NCI-H1048 (cell line): ENCODE data around the gene RAVER1.

Experiments
- DNase-seq: peaks from one replicate; lab custom pipeline; 2025; lab: John Stamatoyannopoulos, UW

Gene RAVER1

DNA sequence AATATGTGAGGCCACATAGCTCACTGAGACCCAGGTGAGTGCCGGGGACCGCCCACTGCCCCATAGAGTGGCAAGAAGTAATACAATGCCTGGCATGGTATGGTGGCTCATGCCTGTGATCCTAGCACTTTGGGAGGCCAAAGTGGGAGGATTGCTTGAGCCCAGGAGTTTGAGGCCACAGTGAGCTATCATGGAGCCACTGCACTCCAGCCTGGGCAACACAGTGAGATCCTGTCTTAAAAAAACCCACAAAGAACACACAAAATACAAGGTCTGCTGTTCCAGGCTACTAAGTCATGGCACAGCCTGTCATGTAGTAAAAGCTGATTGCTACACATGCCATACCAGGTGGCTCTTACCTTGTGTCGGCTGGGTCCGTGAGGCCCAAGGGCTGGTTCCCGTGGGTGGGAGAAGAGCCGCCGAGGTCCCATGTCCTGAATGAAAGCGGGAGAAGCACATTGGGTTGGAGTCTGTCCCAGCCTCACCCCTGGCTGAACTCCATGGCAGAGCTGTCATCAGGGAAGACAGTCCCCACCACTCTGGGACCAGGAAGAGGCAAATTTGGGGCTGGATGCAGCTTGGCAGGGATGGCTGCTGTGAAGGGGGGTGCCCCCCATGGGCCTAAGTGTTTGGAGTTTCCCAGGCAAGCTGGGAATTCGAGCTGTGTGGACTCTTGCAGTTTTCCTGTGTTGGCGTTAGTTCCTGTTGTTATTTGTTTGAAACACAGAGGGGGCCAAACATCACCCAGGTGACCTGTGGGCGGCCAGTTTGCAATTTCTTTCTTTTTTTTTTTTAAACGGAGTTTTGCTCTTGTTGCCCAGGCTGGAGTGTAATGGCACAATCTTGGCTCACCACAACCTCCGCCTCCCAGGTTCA lies 14.3 kb downstream of the RAVER1 start:
- DNase-seq = no peak

DNA sequence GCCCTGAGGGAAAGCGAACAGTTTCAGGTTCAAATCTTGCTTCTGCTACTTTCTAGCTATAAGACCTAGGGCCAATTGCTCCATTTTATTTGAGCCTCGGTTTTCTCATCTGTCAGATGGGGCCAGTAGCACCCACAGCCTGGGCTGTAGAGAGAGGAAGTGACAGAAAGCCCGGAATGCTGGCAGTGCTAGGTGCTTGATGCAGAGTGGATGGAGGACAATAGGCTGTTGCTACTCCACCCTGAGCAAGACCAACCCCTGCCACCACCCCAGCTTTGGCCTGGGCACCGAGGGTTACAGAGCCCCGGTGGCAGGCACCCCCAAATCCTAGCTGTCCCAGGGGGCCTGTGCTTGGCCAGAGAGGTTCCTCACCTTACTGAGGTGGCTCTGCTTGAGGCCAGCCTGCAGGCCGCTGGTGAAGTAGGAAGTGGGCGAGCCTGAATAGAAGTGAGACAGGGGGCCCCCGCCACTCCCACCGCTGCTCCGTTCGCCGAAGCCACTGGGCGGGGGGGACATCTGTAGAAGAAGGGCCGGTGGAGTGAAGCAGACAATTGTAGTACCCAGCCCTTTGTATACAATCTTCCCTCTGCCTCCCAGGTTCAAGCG lies 15.4 kb downstream of the RAVER1 start:
- DNase-seq = no peak

DNA sequence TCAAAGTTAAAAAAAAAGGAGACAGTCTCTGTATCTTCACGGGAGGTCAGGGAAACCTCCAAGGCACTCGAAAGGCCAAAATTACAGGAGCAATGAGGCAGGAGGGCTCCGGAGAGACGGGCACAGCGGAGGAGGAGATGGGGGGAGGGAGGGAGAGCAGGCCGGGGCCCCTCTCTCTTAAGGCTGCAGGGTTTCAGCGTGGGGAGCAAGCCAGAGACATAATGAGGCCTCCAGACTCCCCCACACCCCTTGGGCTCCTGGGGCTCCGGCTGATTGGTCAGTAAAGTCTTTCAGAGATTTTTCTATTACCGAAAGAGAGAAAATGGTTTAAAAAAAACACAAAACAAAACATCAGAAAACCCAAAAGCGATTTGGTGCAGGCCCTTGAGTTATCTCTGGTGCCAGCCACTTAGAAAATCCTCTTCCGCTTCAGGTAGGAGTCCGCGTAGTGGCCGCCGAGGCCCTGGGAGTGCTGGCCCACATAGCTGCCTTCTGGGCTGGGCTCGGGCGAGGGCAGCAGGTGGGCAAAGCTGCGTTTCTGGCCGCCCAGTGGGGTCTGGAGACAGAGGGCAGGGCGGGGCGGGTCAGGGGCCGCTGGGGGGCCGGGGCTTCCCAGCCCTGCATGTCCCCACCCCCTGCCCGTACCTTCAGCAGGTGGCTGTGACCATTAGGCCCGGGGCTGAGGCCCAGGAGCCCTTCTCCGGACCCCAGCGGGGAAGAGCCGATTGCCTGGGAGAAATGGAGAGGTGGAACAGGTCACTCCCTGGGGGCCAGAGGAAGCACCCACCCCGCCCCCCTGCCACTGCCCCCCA lies 16.1 kb downstream of the RAVER1 start:
- no peak for DNase-seq

DNA sequence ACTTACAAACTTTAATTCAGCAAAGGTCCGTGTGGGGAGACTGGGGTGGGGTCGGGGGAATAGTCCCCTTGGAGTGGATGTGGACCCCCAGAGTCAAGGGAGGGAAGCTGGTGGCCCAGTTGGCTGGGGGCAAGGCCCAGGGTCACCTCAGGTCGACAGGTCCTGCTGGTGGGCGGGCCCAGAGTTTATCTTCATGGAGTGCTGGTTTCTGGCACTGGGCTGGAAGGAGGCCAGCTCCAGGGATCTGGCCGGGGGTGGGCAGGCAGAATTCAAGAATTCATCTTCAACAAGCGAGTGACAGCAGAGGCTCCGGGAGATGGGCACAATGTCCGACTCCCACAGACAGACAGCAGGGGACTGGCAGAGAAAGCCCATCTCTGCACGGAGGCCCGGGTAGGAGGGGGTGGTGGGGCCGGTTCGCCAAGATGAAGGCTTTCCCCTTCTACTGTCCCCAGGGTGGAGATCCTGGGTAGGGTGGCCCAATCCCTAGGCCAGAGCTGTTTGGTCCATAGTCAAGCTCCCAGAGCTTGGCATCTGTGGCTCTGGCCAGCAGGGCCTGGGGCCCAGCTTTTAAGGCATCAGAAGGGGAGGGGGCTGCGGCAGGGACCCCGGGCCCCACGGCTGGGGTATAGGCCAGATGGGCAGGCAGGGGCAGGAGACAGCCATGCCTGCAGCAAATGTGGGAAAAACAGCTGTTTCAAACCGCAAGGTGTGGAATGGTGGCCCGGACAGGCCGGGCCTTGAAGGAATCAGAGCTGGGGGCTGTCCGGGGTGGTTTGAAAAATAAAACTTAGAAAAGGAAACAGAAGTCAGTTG lies 16.9 kb downstream of the RAVER1 start:
- no peak for DNase-seq

DNA sequence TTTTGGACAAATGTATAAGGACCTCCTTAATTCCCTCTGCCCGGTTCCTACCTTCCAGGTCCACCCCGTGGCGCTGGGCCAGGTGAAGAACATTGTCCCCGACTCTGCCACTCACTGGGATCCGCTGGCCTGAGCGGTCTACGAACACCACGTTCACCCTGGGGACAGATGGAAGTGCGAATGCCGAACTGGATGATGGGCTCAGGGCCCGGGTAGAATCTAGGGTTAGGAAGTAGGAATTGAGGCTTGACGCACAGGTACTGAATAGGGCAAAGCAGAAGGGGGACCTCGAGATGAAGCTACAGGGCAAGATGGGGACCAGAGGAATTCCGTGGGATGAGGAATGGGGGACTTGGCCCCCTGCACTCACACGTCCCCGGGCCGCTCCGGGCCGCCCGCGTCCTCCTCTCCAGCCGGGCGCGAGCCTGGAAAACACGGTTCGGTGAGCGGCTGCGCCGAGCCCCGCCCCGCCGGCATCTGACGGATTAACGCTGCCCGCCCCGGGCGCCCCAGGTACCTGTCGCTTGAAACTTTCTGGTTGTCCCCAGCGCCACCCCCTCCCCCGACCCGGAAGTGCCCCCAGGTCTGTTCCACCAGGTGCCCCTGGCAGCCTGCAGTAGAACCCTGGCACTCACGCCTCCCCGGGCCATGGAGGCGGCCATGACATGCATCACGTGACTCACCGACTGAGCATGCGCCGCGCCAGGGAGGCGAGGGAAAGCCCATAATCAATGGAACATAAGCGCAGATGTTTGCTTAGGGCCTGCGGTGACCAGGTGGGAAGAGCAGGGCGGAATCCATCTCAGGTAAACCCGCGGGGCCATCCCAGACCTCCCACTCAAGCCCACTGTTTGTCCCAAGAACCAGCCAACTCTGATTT lies 17.8 kb downstream of the RAVER1 start, which contains the start of gene FDX2:
Gene FDX2 (minus strand): TSS at position 681 of the 880 bp plus-strand sequence. CDS start 19 bp downstream, at position 662.
- peak; percentile 82 for DNase-seq

DNA sequence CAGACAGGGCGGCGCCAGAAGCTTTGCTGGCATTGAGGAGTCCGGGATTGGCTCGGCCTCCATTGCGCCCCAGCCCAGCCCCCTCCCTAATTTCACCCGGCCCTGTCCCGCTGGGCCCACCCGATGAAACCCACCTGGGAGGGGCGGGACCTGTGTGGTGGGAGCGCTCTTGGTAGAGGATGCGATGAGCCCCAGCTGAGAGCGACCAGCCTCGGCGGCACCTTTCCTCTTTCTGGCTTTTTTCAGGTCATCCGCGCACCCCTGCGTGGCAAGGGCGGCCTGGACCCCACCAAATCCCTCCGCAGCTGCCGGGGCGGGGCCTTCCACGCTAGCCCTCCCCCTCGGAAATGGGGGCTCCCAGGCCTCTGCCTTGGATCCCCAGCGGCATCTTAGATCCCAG lies 23.9 kb downstream of the RAVER1 start, which contains the start of gene ZGLP1:
Gene ZGLP1 (minus strand): TSS at position 393 of the 400 bp plus-strand sequence.
- DNase-seq = no peak

DNA sequence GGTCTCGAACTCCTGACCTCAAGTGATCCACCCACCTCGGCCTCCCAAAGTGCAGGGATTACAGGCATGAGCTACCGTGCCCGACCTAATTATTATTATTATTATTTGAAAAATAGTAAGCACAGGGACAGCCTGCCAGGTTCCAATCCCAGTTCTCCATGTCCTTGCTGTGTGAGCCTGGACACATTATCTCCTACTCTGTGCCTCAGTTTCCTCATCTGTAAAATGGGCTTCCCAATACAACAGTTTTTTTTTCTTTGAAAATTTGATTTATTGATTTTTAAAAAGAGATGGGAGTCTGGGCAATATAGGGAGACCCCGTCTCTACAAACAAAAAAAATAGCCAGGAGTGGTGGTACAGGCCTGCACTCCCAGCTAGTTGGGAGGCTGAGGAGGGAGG lies 27.0 kb downstream of the RAVER1 start:
- no peak for DNase-seq

DNA sequence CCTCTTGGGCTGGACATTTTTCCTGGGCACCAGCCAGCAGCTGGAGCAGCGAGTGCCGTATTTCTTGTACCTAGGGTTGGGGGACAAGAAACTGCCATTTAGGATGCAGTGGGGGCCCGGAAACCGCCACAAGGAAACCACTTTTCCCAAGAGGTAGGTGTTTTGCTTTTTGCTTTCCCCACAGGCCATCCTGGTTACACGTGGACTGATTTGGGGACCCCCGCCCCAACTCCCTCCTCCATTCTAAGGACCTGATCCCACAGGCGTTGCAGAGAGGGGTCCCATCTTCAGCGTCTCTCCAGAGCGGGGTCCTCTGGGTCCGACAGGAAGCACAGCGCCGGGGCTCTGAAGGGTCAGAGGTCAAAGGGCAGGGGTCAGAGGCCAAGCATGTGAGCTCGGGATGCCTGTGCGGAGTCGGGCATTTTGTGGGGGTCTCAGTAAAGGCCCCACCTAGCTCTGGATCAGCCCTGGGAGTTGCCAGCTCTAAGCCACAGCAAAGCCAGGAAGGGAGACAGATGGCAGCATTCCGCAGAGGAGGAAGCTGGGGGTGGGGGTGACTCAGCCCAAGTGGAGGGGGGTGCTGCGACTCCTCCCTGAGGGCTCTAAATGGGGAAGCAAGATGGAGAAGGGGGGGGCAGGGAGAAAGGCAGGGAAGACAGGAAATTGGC lies 28.1 kb downstream of the RAVER1 start:
- DNase-seq = no peak

DNA sequence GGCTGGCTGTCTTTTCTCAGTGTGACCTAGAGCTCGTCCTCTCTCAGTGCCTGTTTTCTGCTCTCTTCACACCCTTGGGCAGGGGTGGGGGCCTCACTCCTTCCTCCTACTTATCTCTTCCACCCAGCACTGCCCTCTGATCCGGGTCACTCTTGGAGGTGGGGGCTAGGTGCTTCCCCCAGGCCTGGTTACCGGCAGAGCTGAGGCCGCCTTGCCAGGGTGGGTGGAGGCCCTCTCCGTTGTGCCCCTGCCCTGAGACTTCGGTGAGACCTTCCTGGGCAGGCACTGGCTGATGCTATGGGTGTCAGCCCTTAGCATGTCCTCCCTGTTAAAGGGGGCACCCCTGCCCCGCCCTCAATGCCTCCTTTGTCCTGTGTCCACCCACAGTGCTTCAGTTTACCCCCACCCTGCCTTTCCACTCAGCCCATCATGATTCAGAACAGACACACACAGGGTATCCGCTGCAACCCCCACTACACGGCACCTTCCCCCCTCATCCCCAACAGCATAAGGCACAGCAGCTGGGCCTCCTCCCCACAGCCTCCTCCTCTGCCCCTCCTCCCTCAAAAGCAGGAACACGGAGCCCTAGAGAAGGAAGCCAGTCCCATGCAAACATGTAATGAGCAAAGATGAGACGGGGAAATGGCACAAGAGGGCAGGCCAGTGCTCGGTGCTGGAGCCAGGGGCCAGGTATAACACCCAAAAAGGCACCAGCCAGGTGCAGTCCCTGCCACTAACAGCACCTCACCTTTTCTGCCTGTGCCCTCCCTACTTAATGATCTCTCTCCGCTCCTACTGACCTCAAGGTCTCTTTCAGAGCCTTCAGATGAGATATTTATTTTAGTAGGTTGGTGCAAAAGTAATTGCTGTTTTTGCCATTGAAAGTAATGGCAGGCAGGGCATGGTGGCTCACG lies 33.5 kb downstream of the RAVER1 start:
- no peak for DNase-seq

DNA sequence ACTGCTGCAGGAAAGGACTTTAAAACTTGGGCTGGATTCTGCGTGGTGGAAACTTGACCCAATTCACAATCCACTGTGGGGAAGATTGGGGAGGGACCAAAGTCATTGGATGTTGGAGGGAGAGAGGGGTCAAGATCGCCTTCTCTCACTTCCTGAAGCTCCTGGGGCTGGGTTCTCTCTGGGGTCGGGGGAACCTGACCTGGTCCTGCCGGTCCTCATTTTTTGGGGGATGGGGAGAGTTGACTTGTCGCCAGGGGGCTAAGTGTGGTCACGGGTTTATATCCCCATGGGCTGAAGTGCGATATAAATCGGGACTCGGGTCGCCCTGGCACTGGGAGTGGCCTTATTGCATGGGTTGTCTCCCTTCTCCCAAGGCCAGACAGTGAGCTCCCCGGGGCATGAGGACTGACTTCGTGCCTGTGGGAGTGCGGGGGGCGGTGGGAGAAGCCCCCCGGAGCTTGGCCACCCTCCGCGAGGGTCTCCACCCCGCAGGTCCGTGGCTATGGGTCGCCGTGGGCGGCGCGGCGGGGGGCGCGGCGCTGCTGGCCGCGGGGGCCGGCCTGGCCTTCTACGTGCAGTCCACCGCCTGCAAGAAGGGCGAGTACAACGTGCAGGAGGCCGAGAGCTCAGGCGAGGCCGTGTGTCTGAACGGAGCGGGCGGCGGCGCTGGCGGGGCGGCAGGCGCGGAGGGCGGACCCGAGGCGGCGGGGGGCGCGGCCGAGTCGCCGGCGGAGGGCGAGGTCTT lies 37.3 kb downstream of the RAVER1 start:
- no peak for DNase-seq

DNA sequence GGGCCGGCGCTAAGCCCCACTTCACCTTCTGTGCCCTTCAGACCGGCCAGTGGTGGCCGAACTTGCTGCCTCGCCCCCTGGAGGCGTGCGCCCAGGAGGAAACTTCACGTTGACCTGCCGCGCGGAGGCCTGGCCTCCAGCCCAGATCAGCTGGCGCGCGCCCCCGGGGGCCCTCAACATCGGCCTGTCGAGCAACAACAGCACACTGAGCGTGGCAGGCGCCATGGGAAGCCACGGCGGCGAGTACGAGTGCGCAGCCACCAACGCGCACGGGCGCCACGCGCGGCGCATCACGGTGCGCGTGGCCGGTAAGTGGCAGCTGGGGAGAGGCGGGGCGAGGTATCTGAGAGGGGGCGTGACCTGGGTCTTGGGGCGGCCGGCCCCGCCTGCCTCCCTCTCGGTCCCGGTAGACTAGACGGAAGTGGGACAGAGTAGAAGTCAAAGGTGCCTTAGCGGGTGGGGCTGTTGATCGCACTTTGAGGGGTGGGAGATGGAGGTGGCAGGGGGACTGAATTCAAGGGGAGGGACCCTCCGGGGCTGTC lies 38.0 kb downstream of the RAVER1 start:
- no peak for DNase-seq

DNA sequence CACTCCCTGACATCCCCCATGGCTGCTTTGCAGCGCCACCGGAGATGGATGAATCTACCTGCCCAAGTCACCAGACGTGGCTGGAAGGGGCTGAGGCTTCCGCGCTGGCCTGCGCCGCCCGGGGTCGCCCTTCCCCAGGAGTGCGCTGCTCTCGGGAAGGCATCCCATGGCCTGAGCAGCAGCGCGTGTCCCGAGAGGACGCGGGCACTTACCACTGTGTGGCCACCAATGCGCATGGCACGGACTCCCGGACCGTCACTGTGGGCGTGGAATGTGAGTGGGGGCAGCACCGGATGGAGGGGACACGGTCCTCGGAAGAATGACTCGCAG lies 39.0 kb downstream of the RAVER1 start:
- DNase-seq = no peak

DNA sequence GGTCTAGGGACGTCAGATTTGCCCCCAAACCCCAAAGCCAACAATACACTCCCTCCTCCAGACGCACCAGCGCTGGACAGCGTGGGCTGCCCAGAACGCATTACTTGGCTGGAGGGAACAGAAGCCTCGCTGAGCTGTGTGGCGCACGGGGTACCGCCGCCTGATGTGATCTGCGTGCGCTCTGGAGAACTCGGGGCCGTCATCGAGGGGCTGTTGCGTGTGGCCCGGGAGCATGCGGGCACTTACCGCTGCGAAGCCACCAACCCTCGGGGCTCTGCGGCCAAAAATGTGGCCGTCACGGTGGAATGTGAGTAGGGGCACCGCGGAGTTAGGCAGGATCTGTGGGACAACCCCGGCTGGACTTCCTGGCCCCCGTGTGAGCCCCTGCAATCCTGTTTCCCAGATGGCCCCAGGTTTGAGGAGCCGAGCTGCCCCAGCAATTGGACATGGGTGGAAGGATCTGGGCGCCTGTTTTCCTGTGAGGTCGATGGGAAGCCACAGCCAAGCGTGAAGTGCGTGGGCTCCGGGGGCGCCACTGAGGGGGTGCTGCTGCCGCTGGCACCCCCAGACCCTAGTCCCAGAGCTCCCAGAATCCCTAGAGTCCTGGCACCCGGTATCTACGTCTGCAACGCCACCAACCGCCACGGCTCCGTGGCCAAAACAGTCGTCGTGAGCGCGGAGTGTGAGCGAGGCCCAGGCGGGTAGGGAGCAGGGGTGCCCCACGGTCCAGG lies 39.5 kb downstream of the RAVER1 start:
- no peak for DNase-seq

DNA sequence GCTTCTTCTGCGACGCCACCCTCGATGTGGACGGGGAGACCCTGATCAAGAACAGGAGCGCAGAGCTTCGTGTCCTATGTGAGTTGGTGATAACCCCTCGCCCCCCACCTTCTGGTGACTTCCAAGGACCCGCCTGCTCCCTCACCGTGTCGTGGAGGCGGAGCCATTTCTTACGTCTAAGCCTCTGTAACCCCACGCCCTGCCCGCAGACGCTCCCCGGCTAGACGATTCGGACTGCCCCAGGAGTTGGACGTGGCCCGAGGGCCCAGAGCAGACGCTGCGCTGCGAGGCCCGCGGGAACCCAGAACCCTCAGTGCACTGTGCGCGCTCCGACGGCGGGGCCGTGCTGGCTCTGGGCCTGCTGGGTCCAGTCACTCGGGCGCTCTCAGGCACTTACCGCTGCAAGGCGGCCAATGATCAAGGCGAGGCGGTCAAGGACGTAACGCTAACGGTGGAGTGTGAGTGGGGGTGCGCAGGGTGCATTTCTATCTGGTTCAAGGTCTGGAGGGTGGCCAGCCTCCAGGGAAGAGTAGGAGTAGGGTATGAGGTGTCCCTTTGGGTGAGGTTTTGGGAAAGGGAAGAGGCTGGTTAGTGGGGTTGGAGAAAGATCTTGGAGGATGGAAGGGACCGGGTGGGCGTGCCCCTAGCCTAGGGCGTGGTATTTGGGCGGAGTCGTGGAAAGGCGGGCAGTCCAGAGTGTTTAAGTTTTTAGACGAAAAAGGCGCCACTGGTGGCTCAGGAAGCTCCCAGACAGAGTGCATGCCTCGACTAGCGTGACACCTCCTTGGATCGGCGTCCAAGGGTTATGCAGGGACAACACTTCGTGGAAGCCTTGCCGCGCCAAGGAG lies 40.3 kb downstream of the RAVER1 start:
- no peak for DNase-seq

DNA sequence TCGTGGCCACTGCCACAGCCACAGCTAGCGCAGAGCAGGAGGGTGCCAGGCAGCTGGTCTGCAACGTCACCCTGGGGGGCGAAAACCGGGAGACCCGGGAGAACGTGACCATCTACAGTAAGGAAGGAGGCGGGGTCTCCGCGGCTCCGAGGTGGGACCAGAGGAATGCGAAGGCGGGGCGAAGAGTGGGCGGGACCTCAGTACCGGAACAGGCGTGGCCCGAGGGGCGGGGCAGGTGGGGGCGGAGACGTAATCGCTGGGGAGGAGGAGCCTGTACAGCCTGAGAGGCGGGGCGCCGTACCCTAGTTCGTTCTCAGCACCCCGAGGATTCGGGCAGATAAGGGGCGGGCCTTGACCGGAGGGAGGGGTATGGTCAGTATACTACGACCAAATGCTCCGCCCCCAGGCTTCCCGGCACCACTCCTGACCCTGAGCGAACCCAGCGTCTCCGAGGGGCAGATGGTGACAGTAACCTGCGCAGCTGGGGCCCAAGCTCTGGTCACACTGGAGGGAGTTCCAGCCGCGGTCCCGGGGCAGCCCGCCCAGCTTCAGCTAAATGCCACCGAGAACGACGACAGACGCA lies 41.0 kb downstream of the RAVER1 start:
- peak; percentile 46 for DNase-seq

DNA sequence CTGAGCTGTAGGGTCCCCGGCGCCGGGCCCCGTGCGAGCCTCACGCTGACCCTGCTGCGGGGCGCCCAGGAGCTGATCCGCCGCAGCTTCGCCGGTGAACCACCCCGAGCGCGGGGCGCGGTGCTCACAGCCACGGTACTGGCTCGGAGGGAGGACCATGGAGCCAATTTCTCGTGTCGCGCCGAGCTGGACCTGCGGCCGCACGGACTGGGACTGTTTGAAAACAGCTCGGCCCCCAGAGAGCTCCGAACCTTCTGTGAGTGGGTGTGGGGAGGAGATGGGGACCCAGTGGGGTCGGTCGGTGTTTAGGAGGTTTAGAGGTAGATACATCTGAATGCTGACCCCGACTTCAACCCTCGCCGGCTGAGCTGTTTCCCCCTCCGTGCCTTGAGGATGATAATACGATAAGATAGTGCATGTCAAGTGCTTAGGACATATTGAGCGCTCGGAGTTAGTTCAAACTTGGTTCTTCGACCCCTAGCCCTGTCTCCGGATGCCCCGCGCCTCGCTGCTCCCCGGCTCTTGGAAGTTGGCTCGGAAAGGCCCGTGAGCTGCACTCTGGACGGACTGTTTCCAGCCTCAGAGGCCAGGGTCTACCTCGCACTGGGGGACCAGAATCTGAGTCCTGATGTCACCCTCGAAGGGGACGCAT lies 41.6 kb downstream of the RAVER1 start:
- DNase-seq = no peak
